Fibroblast of the aortic adventitia (primary cell): Measurements from ENCODE around the gene GRIK4. TPM values are rescaled to one million over a fixed set of nuclear protein-coding genes. Genes with fewer than 3 reads are reported as not detected.

ENCODE experiments used
- DNase-seq: peaks from one replicate; pipeline ENCODE4 v3.0.0-alpha.2; 2010; ENCODE audit warnings: low read depth
- H3K4me3 ChIP-seq: 2 replicates; pipeline ENCODE4 v1.5.1; 2011; ENCODE audit warnings: low read depth, mild to moderate bottlenecking, control low read depth, low read length, moderate library complexity
- CTCF ChIP-seq: IDR thresholded peaks from 2 replicates; pipeline ENCODE4 v1.5.1; 2011; ENCODE audit warnings: mild to moderate bottlenecking, low read length, control low read depth, inconsistent platforms; ENCODE audit not compliant: insufficient read depth
- total RNA-seq: library from RNA; depleted of rRNA; stranded (reverse); fragments of >200 nt; gene quantifications from 2 replicates; pipeline ENCODE4 v1.2.3, GENCODE V29; 2012; ENCODE audit warnings: low replicate concordance

GRIK4 gene
- total RNA-seq, 1 donor, result not detected

- TF ChIP-seq CTCF, result no peak
- DNase-seq, result no peak
- no peak overlapping the region for H3K4me3 ChIP-seq
Observed at GRCh38 chr11:120667934-120668333, 156.4 kb downstream of the GRIK4 start.

- DNase-seq, result no peak
- H3K4me3 ChIP-seq, result no peak overlapping the region
- no peak for TF ChIP-seq CTCF
Observed at GRCh38 chr11:120668537-120668936, 157.0 kb downstream of the GRIK4 start.

- no peak overlapping the region for H3K4me3 ChIP-seq
- DNase-seq, result peak; percentile 49
- no peak for TF ChIP-seq CTCF
Observed at GRCh38 chr11:120674542-120674941, 163.0 kb downstream of the GRIK4 start.

GRCh38 chr11:120675171-120675570, 163.6 kb downstream of the GRIK4 start:
- TF ChIP-seq CTCF, result no peak
- no peak overlapping the region for H3K4me3 ChIP-seq
- no peak for DNase-seq

DNA sequence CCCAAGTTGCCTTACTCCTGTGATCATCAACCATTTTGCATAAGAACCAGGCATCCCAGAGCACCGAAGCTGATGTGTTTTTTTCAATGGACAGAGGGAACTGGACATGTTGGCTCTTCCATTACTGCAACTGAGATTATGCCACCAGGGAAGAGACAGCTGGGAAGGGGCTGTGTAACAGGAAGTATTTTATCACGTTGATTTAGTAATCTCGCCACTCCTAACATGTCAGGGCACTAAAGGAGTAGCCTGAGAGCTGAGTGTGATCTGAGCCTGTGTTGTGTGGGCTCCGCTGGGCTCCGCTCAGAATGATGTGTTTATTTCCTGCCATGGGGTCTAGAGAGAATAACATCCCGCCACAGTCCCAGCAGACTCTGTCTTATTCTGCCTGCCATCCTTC, 165.4 kb downstream of the GRIK4 start:
- no peak for TF ChIP-seq CTCF
- H3K4me3 ChIP-seq, result no peak overlapping the region
- no peak for DNase-seq

DNA sequence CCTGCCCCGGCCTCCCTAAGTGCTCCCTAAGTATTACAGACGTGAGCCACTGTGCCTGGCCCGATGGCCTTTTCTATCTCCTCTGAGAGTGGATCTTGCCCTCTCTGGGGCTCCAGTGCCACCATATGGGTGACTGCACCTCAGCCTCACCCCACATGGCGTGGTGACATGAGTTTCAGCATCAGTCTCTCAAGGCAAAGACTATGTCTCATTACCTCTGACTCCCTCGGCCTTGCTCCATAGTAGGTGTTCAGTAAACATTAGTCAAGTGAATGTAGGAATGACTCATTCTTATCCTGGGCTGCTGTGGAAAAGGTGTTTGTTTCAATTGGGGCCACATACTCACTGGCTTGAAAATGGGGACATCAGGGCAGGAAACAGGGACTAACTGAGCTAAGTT, 168.8 kb downstream of the GRIK4 start:
- no peak for DNase-seq
- TF ChIP-seq CTCF, result no peak
- no peak overlapping the region for H3K4me3 ChIP-seq
